Measurements from ENCODE around the gene KSR2.

KSR2 gene

GRCh38 chr12:117688446-117688845 is 280.3 kb downstream of the KSR2 start:
- DNase-seq (ENCODE audit: low read depth), result no peak

DNA sequence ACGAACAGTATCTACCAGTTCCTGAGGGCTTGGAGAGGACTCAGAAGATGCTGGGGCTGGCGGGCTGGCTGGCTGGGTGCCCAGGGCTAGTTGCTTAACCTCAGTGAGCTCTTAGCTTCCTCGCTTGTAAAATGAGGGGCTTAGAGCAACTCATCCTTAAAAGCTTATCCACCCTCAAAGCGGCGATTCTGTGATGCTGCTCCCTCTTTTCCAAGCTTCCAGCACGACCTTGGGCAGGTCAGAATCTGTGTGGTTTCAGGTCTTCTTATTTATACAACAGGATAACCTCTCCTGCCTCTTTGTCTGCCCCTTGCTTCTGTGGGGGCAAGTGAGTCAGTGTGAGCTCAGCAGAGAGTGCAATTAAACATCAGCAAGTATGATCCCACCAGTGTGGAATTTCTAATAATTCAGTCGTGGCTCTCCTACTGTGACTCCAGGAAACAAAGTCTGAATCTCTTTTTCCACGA is 281.8 kb downstream of the KSR2 start:
- DNase-seq (ENCODE audit: low read depth), result peak; percentile 83

- no peak for DNase-seq (ENCODE audit: low read depth)
These were observed 282.6 kb downstream of the KSR2 start for GRCh38 chr12:117686210-117686609.

- peak; percentile 94 for DNase-seq (ENCODE audit: low read depth)
These were observed 283.5 kb downstream of the KSR2 start for GRCh38 chr12:117685110-117685926.

DNA sequence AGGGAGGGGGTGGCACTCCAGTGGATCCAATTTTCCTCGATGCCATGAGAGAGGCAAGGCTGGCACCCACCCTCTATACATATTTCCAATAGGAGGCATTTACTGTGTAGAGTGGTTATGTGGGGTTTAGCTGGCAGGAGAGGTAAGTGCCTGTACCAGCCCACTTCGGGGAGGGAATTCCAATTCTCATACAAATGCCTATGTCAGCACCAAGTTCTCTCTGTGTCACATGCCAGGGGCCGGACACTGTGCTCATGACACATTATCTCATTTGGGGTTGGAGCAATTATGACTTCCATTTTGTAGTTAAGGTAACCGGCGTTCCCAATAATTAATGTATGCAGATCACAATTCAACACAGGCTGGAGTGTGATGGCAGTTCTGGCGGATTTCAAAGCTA is 284.3 kb downstream of the KSR2 start:
- DNase-seq (ENCODE audit: low read depth), result no peak

DNA sequence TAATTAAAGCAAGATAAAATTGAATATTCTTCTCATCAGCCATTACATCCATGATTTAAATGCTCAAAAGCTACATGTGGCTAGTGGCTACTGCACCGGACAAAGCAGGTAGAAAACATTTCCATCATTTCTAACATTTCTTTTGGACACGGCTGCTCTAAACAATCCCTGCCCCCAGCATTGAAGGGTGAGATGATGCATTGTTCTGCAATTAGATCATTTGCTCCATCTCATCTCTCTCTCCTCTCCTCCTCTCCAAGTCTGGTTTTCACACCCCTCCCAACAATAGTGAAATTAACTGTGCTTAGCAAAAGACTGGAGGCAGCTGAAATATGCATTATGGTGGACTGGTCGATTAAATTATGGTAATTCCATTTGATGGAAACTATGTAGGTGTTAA is 288.5 kb downstream of the KSR2 start:
- no peak for DNase-seq (ENCODE audit: low read depth)

- DNase-seq (ENCODE audit: low read depth), result no peak
These were observed 289.0 kb downstream of the KSR2 start for GRCh38 chr12:117679776-117680175.

GRCh38 chr12:117674763-117675162 is 294.0 kb downstream of the KSR2 start:
- no peak for DNase-seq (ENCODE audit: low read depth)

DNA sequence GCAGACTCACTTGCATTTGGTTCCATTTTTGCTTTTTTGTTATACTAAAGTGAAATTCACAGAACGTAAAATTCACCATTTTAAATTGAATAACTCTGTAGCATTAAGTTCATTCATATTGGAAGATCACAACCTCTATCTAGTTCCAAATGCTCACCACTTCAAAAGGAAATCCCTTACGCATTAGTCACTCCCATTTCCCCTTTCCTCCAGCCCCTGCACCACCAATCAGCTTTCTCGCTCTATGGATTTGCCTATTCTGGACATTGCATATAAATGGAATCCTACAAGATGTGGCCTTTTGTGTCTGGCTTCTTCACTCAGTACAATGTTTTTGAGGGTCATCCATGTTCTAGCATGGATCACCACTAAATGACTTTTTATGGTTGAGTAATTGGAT is 294.5 kb downstream of the KSR2 start:
- no peak for DNase-seq (ENCODE audit: low read depth)

DNA sequence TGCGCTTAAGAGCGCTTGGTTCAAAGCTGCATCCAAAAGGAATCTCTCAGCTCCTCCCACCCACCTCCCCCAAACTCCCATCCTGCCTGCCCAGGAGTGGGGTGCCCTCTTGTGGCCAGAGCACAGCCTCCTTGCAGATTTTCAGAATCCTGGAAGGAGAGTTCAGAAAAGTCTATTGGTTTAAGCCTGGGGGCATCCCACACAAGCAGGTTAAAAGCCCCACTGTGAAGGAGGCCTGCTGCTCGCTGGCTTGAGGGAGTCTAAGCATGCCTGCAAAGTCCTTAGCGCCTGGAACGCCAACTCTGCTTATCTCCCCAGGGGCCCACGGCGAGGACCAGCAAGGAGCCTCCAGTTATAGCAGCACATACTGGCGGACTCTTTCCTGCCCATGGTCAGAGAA is 297.1 kb downstream of the KSR2 start:
- no peak for DNase-seq (ENCODE audit: low read depth)

- DNase-seq (ENCODE audit: low read depth), result no peak
These were observed 304.6 kb downstream of the KSR2 start for GRCh38 chr12:117664169-117664568.

GRCh38 chr12:117662620-117663395 is 306.0 kb downstream of the KSR2 start:
- no peak for DNase-seq (ENCODE audit: low read depth)

DNA sequence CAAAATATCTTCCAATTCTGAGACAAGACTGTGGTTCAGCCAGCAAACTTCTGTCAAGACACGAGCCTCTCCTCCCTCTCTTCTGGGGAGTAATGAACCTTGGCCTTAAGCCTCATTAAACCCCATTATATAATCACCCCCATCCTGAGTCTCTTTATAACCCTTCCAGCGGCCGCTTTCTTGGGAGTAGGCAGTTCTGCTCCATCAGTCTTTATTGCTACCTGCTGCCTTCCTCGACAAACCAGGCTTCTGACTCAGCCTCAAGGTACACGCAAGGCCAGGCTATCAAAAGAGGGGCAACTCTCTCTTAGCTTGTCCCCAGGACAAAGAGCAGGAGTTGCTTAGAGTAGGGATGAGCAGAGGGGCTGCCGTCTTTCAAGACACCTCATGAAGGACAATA is 306.6 kb downstream of the KSR2 start:
- DNase-seq (ENCODE audit: low read depth), result no peak

DNA sequence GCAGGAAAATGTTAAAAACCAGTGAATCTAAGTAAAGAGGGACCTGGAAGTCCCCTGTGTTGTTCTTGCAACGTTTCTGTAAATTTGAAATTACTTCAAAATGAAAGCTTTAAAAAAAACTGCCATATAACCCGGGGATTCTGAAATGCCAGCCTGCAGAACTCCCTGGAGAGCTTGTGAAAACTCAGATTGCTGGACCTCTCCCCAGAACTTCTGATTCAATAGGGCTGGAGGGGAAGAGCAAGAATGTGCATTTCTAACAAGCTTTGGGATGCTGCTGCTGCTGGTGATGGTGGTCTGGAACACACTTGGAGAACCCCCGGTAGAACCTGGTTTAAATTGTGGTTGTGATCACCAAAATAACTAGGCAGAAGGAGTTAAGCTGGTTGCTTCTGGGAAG is 307.3 kb downstream of the KSR2 start:
- peak; percentile 56 for DNase-seq (ENCODE audit: low read depth)

GRCh38 chr12:117660896-117661295 is 307.9 kb downstream of the KSR2 start:
- no peak for DNase-seq (ENCODE audit: low read depth)

DNA sequence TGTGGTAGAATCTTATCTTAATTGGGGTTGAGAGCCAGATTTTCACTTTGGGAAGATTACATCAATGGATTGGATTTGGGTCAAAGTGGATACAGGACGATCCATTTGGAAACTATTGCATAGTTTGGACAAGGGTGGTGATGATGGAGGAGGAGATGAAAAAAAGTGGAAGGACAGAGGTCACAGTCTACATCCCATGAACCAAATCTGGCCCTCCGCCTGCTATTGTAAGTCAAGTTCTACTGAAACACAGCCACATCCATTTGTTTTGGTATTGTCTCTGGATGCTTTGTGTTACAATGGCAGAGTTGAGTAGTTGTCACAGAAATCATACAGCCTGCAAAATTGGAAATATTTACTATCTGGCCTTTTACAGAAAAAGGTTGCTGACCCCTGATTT is 310.6 kb downstream of the KSR2 start:
- no peak for DNase-seq (ENCODE audit: low read depth)

DNA sequence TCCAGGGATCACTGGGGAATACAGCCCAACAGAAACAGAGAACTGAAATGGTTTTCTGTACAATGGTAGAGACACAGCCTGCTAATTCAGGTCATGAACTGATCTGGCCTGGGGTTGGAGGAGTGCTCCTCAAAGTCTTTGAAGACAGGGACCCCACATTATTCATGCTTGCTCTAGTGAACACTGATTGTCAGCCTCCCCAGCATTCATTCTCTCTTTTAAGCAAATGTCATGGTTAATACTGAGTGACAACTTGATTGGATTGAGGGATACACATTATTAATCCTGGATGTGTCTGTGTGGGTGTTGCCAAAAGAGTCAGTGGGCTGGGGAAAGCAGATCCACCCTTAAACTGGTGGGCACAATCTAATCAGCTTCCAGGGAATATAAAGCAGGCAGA is 319.0 kb downstream of the KSR2 start:
- DNase-seq (ENCODE audit: low read depth), result no peak

- no peak for DNase-seq (ENCODE audit: low read depth)
These were observed 322.3 kb downstream of the KSR2 start for GRCh38 chr12:117646520-117646919.

DNA sequence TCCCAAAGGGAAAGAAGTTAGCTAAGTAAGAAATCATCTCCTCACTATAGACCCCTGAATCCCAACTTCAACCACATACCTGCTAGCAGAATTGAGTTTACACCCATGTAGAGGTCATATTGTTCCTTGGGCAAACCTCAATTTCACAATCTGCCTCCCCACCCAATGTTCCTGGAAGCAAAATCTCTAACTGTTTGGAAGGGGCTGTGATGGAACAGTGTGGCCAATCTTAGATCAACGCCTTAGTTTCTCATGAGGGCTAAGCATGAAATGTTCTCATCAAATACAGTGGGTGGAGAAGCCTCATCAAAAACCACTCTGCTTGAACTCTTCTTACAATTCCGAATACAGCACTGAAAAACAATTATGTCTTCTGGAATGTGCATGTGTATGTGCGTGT is 323.3 kb downstream of the KSR2 start:
- no peak for DNase-seq (ENCODE audit: low read depth)

DNA sequence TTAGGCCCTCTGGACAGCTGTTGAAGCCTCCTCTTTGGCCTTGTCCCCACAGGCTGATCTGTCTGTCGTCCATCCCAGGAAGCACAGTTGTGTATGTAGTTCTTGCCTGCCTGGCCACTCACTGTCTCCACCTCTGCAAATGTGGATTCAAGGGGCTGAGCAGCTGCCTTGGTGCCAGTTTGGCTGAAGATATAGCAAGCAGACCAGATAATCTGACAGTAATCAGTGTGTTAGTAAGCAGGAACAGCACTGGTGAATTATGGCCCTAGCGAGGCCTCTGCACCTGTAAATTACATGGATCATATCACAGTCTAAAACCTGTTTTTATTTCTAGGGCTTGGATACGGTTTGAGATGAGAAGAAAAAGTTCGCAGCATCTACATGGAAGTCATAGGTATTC is 324.8 kb downstream of the KSR2 start:
- DNase-seq (ENCODE audit: low read depth), result no peak

GRCh38 chr12:117641885-117642284 is 326.9 kb downstream of the KSR2 start:
- no peak for DNase-seq (ENCODE audit: low read depth)

- DNase-seq (ENCODE audit: low read depth), result no peak
These were observed 328.3 kb downstream of the KSR2 start for GRCh38 chr12:117640511-117640910.

DNA sequence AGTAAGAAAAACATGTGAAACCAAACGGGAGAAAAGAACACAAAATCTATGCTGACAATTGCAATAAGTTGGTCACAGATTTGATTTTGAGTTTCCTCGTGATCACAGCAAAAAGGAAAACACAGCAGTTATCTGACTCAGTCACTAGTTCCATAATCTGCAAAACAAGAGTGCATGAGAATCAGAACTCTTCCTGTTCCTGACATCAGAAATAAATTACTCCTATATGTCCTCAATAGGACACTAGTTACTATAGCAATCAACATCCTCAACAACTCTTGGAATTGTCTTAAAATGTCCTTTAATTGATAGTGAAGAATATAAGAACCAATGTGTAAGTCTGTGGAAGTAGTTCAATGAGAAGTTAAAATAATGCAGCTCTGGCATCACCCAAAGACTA is 339.3 kb downstream of the KSR2 start:
- DNase-seq (ENCODE audit: low read depth), result no peak
